ENCODE measurements around the gene TUBA8. TPM values are rescaled to one million over a fixed set of nuclear protein-coding genes. Genes with fewer than 3 reads are reported as not detected.
A peak's percentile ranks its signal among the peaks of the same experiment; 100 is the strongest.
"Not testable (repeated sequence)": the region's sequence is repeated elsewhere in the genome, so short reads cannot be mapped to it uniquely, and the experiment has no call there.

TUBA8 gene
- total RNA-seq, 2 experiments from 2014 or later, result 0.25 TPM; not detected in 1

DNA sequence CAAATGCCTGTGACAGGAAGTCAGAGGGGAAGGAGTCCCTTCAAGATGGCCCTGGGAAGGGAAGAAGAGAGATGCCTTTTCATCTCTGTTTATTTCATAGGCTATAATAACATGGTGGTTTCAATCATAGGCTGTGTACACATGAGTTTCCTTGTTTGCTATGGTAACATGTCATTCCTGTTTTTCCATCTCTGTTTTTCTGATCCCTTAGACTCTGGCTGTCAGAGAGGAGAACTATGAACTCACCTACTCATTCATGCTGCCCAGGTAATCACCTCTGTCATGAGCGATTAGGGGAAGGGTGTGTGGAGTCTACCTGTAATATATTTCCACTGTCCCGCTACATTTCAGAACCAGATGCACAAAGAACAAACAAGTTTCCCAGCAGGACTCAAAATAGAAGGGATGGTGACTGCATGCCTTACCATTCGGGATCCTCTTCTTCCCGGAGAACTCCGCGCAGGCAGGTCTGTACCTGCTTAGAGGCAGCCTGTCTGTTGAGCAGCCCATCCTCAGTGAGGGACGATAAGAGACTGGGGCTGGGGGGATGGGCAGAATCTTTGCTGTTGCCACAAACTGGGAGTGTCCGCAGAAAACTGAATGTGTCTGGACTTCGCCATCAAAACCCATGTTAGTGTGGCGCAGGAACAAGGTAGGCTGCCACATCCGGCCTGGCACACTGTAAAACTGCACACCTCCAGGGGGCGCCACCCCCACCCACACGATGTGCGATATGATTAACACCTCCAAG lies 39.9 kb upstream of the TUBA8 start:
- Mint-ChIP-seq H3K4me1 (ENCODE audit: low read depth) (peaks cover under 1% of the 10 kb centered on the region), H3K27me3 (ENCODE audit: low read depth) (peaks cover 11% of the 10 kb centered on the region), H3K9me3 (no peaks in the 10 kb centered on the region), H3K36me3 (ENCODE audit: low read depth) (no peaks in the 10 kb centered on the region), H3K27ac (no peak overlapping the region), H3K4me3 (no peak overlapping the region)
- intact Hi-C loops (cut with micrococcal nuclease), result no loop called here
- CTCF ChIA-PET, result interaction anchor here (0.6 to 1.8 kb wide), 4 partner anchors 241 to 306 kb away, joined by 3 to 8 read pairs (median 4); no protein-coding TSS in a partner anchor
- no peak for DNase-seq

DNA sequence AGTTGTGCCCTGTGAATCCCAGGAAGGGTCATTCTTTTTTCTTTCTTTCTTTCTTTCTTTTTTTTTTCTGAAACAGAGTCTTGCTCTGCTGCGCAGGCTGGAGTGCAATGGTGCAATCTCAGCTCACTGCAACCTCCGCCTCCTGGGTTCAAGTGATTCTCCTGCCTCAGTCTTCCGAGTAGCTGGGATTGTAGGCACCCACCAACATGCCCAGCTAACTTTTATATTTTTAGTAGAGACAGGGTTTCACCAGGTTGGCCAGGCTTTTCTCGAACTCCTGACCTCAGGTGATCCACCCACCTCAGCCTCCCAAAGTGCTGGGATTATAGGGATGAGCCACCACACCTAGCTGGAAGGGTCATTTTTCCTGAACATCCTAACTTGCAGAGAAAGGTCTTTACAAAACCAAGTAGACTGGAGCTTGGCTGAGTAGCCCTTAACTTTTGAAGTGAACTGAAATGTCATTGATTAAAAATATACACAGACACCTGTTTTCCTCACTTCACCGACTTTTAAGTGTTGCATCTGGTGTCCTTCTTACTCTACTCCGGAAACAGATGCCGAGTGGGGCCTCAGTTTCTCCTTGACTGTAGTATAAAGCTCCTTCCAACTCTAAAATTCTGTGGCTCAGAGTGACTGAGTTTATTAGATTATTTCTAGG lies 39.2 kb upstream of the TUBA8 start:
- CTCF ChIA-PET, result interaction anchor here (0.6 to 0.7 kb wide), 2 partner anchors 34 to 307 kb away, joined by 3 to 4 read pairs; no protein-coding TSS in a partner anchor

DNA sequence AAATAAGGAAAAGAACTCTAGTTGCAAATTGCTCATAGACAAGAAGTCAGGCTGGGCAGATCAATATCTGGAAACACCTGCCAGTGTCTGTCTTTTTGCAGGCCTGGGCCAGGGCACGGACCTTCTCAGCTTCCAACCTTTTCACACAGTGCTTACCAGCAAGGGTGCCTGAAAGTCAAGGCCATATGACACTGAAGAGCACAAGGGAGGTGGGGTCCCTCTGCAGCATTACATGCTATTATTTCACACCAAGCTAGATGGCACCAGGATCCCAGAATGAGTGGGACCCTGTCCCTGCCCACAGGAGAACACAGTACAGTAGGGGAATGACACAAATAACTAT lies 38.7 kb upstream of the TUBA8 start:
- H3K36me3 Mint-ChIP-seq (ENCODE audit: low read depth), result no peaks in the 10 kb centered on the region
- no peak for DNase-seq
- intact Hi-C loops (cut with micrococcal nuclease), result no loop called here
- peaks cover 11% of the 10 kb centered on the region for H3K4me1 Mint-ChIP-seq (ENCODE audit: low read depth)
- H3K27ac Mint-ChIP-seq, result no peak overlapping the region
- H3K27me3 Mint-ChIP-seq (ENCODE audit: low read depth), result no peaks in the 10 kb centered on the region
- H3K4me3 Mint-ChIP-seq, result no peak overlapping the region
- no peaks in the 10 kb centered on the region for H3K9me3 Mint-ChIP-seq
- CTCF ChIA-PET, result interaction anchor here (0.7 to 1.0 kb wide), 2 partner anchors 34 to 329 kb away, joined by 3 to 4 read pairs; no protein-coding TSS in a partner anchor

More for the DNA sequence above, 39.2 kb upstream of the TUBA8 start:
- DNase-seq; H3K9me3 Mint-ChIP-seq; H3K36me3 Mint-ChIP-seq (ENCODE audit: low read depth); H3K4me1 Mint-ChIP-seq (ENCODE audit: low read depth); H3K27ac Mint-ChIP-seq; H3K27me3 Mint-ChIP-seq (ENCODE audit: low read depth); intact Hi-C loops (cut with micrococcal nuclease); H3K4me3 Mint-ChIP-seq: not testable (repeated sequence)

DNA sequence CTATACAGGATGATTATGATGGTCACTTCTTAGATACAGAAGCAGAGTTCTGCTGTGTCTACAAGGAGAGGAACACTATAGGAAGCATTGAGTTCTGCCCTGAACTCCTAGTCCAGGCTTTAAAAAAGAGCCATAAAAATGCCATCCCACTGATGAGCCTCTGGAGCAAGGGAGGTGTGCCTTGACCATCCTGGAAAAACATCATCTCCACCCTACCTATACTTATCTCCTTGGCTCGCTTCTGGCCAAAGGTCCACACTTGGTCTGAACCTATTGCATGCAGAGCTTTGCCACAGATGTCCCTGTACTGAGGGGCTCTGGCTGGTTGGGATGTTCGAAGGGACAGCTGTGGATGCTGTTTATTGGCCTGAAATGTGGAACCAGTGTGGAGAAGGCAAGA lies 37.1 kb upstream of the TUBA8 start:
- intact Hi-C loops (cut with micrococcal nuclease), result no loop called here
- no peak for DNase-seq
- no peak overlapping the region for H3K4me3 Mint-ChIP-seq
- no peak overlapping the region for H3K27ac Mint-ChIP-seq
- CTCF ChIA-PET, result interaction anchor here (0.6 to 1.8 kb wide), 3 partner anchors 21 to 546 kb away, joined by 3 to 11 read pairs (median 5); no protein-coding TSS in a partner anchor
- peaks cover 3% of the 10 kb centered on the region for H3K36me3 Mint-ChIP-seq (ENCODE audit: low read depth)
- H3K4me1 Mint-ChIP-seq (ENCODE audit: low read depth), result peaks cover 16% of the 10 kb centered on the region
- no peaks in the 10 kb centered on the region for H3K27me3 Mint-ChIP-seq (ENCODE audit: low read depth)
- H3K9me3 Mint-ChIP-seq, result no peaks in the 10 kb centered on the region

DNA sequence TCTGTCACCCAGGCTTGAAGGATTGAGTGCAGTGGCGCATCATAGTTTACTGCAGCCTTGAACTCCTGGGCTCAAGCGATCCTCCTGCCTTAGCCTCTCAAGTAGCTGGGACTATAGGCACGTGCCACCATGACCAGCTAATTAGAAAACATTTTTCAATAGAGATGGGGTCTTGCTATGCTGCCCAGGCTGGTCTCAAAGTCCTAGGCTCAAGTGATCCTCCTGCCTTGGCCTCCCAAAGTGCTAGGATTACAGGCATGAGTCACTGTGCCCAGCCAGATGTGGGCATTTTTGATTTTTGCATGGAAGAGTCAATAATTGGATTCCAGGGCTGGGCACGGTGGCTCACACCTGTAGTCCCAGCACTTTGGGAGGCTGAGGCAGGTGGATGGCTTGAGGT lies 36.7 kb upstream of the TUBA8 start:
- H3K36me3 Mint-ChIP-seq (ENCODE audit: low read depth); H3K27ac Mint-ChIP-seq; H3K9me3 Mint-ChIP-seq; H3K27me3 Mint-ChIP-seq (ENCODE audit: low read depth); DNase-seq; H3K4me3 Mint-ChIP-seq; intact Hi-C loops (cut with micrococcal nuclease): not testable (repeated sequence)
- peaks cover 19% of the 10 kb centered on the region for H3K4me1 Mint-ChIP-seq (ENCODE audit: low read depth)
- CTCF ChIA-PET, result interaction anchor here (0.6 to 1.8 kb wide), 4 partner anchors 31 to 1481 kb away, joined by 3 to 11 read pairs (median 4); no protein-coding TSS in a partner anchor

DNA sequence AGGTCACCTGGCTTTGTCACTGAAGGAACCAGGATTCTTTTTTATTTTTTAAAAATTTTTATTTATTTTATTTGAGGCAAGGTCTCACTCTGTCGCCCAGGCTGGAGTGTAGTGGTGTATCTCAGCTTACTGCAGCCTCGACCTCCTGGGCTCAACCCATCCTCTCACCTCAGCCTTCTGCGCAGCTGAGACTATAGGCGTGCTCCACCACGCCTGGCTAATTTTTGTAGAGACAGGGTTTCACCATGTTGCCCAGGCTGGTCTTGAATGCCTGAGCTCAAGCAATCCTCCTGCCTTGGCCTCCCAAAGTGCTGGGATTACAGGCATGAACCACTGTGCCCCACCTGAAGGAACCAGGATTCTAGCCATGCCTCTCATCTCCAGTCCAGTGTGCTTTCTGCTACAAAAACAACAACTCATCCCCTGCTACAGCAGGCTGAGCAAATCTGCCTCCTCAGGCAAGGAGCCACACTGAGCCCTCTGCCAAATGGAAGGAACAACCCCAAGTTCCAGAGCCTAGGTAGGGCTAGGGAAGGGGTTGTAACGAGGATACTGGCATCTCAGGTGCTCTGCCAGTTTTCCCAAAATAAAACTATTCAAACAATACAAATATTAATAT lies 35.4 kb upstream of the TUBA8 start:
- CTCF ChIA-PET, result interaction anchor here (0.7 to 4.7 kb wide), 28 partner anchors 10 to 334 kb away, joined by 3 to 96 read pairs (median 6); partner anchors contain the start of gene USP18
- no peaks in the 10 kb centered on the region for H3K27me3 Mint-ChIP-seq (ENCODE audit: low read depth)
- peaks cover 30% of the 10 kb centered on the region for H3K4me1 Mint-ChIP-seq (ENCODE audit: low read depth)
- no peaks in the 10 kb centered on the region for H3K9me3 Mint-ChIP-seq
- no peak for DNase-seq
- no peak overlapping the region for H3K27ac Mint-ChIP-seq
- H3K36me3 Mint-ChIP-seq (ENCODE audit: low read depth), result peaks cover 13% of the 10 kb centered on the region
- H3K4me3 Mint-ChIP-seq, result no peak overlapping the region
- intact Hi-C loops (cut with micrococcal nuclease), result loop anchor here (5.0 kb wide), 2 partner anchors 53 to 988 kb away; partner anchors contain the start of gene MICAL3

DNA sequence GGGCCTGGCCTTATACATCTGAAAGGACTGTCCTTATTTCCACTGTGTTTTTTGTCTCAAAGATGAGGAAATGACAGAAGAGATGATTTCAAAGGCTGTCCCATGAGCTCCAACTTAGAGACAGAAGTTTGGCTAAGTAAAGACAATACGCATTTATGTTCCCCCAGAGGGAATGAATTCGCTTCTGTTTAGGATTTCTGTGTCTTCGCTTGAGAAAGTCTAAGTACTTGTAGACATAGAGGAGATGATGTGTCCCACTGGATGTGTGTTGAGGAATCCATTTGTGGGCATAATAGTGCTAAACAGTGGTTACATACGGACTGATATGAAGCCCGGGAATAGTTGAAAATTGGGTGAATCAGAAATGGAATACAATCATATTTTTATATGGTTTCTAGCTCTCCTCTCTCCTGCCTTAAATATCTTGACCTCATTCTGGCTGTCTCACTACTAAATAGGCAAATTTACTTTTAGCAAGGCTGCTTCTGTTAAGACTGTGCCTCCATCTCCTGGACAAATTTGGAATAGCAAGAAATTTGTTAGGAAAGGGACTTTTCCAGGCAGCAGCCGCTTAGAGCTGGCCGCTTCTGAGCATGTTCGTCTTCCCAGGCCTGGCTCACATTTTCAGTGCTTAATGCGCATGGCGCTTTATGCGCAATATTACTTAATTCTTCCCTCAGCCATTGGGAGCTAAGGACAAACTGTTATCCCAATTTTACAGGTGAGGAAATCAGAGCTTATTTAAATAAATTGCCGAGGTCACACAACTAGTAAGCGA lies 34.7 kb upstream of the TUBA8 start:
- H3K27me3 Mint-ChIP-seq (ENCODE audit: low read depth), result no peaks in the 10 kb centered on the region
- intact Hi-C loops (cut with micrococcal nuclease), result loop anchor here (1.0 to 5.0 kb wide), 7 partner anchors 54 to 989 kb away; partner anchors contain the start of genes ATP6V1E1, MICAL3 and USP18
- H3K4me1 Mint-ChIP-seq (ENCODE audit: low read depth), result peaks cover 32% of the 10 kb centered on the region
- H3K9me3 Mint-ChIP-seq, result no peaks in the 10 kb centered on the region
- DNase-seq, result peak; percentile 37
- CTCF ChIA-PET, result interaction anchor here (0.7 to 4.7 kb wide), 50 partner anchors 10 to 379 kb away, joined by 3 to 96 read pairs (median 4); partner anchors contain the start of gene USP18
- peak overlapping the region; percentile 56 for H3K4me3 Mint-ChIP-seq
- no peak overlapping the region for H3K27ac Mint-ChIP-seq
- H3K36me3 Mint-ChIP-seq (ENCODE audit: low read depth), result peaks cover 20% of the 10 kb centered on the region

DNA sequence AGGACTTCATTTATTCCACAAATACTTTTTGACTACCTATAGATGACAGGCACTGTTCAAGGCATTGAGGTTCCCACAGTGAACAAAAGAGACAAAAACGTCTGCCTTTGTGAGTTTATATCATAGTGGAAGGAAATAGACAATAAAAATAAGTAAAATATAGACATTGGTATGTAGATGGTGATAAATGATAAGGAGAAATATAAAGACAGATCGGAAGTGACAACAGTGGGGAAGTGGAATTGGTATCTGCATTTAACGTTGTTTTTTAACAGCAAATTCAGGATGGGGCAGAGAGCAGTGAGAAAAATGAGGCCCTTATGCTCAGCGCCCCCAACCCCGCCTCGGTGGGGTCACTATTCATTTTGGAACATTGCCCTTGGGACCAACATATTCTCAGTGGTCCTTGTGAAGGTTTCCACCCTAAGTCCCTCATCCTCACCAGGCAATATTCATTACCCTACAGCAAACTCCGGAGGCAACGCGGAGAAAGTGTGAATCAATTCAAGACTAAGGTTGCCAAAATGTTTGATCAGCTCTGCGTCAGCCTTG lies 33.4 kb upstream of the TUBA8 start:
- no peak for DNase-seq
- H3K4me1 Mint-ChIP-seq (ENCODE audit: low read depth), result peaks cover 42% of the 10 kb centered on the region
- H3K4me3 Mint-ChIP-seq, result peak overlapping the region; percentile 99
- peak overlapping the region; percentile 99 for H3K27ac Mint-ChIP-seq
- peaks cover 31% of the 10 kb centered on the region for H3K36me3 Mint-ChIP-seq (ENCODE audit: low read depth)
- CTCF ChIA-PET, result interaction anchor here (0.6 to 4.7 kb wide), 14 partner anchors 11 to 344 kb away, joined by 3 to 96 read pairs (median 6); partner anchors contain the start of gene USP18
- intact Hi-C loops (cut with micrococcal nuclease), result loop anchor here (1.0 to 5.0 kb wide), 9 partner anchors 27 to 990 kb away; partner anchors contain the start of genes ATP6V1E1, MICAL3 and USP18
- no peaks in the 10 kb centered on the region for H3K9me3 Mint-ChIP-seq
- H3K27me3 Mint-ChIP-seq (ENCODE audit: low read depth), result no peaks in the 10 kb centered on the region

DNA sequence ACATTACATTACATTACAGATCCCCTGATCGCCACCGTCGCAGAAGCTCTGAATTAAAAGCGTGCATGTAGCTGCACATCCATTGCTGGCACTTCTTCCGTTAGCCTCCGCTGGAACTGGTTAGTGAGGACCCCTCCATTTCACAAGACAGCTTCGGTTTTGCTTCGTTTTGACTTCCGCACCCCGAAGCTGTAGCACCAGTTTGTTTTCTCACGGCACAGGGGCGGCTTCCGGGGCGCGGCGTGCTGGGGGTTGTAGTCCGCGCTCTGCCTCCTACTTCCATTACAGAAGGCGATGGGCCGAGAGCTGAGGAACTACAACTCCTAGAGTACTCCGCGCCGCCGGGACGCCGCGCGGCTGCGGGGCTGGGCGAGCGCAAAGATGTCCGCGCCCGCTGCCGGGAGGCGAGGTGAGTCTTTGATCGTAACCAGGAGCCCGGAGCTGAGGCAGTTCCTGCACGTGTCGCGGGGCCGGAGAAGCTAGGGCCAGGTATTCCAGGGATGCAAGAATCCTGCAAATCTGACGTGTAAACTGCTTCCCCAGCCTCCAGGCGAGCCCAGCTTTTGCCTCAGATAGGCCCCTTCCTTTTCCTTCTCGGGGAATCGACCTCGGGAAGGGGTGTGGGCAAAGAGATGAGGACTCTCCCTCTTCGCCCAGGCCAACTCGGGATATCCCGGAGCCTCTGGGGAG lies 32.8 kb upstream of the TUBA8 start, which contains the start of gene PEX26:
Gene PEX26 (plus strand): TSS at position 352 of the 690 bp plus-strand sequence. CDS start 387 bp downstream, outside the sequence.
- Mint-ChIP-seq H3K36me3 (ENCODE audit: low read depth) (peaks cover 36% of the 10 kb centered on the region), H3K27me3 (ENCODE audit: low read depth) (no peaks in the 10 kb centered on the region), H3K9me3 (no peaks in the 10 kb centered on the region), H3K4me1 (ENCODE audit: low read depth) (peaks cover 47% of the 10 kb centered on the region), H3K27ac (peak within 1 kb of the TSS; percentile 99), H3K4me3 (peak within 1 kb of the TSS; percentile 99)
- intact Hi-C loops (cut with micrococcal nuclease), result loop anchor here (1.0 to 5.0 kb wide), 9 partner anchors 27 to 990 kb away; partner anchors contain the start of genes ATP6V1E1, MICAL3 and USP18
- CTCF ChIA-PET, result interaction anchor here (0.6 to 4.7 kb wide), 9 partner anchors 11 to 506 kb away, joined by 3 to 96 read pairs (median 5); partner anchors contain the start of gene USP18
- DNase-seq, result peak; percentile 97

DNA sequence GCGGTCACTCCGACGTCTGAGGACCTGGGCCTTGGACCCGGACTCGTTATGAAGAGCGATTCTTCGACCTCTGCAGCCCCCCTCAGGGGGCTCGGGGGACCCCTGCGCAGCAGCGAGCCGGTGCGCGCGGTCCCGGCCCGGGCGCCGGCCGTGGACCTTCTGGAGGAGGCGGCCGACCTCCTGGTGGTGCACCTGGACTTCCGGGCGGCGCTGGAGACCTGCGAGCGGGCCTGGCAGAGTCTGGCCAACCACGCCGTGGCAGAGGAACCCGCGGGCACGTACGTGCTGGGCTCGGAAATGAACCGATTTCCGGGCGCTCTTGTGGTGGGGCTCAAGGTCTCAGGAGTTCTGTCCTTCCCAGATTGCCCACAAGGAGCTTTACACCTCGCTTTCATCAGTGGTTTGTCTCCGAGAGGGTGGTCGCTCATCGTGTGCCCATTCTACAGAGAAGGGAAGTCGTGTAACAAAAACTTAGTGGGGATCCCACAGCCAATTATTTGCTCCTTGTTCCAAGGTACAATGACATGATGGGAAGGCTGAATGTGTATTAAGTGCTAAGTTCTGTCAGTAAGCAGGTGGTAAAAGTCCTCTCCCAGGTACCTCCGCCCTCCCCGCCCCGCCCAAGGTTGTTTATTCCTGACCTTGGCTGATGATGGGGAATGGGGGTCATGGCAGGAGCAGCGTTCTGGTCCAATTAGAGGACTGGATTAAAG lies 32.1 kb upstream of the TUBA8 start:
- no peaks in the 10 kb centered on the region for H3K9me3 Mint-ChIP-seq
- peaks cover 41% of the 10 kb centered on the region for H3K36me3 Mint-ChIP-seq (ENCODE audit: low read depth)
- intact Hi-C loops (cut with micrococcal nuclease), result loop anchor here (5.0 kb wide), 2 partner anchors 56 to 991 kb away; partner anchors contain the start of gene MICAL3
- DNase-seq, result peak; percentile 57
- peak overlapping the region; percentile 99 for H3K4me3 Mint-ChIP-seq
- CTCF ChIA-PET, result interaction anchor here (0.6 to 4.7 kb wide), 6 partner anchors 13 to 372 kb away, joined by 3 to 96 read pairs (median 4); partner anchors contain the start of gene USP18
- no peaks in the 10 kb centered on the region for H3K27me3 Mint-ChIP-seq (ENCODE audit: low read depth)
- H3K4me1 Mint-ChIP-seq (ENCODE audit: low read depth), result peaks cover 47% of the 10 kb centered on the region
- peak overlapping the region; percentile 99 for H3K27ac Mint-ChIP-seq
